AG10803 (cell line): ENCODE results near the gene TMED5.
A peak's percentile ranks its signal among the peaks of the same experiment; 100 is the strongest.

Experiments
- DNase-seq: peaks from one replicate; pipeline ENCODE4 v3.0.0; 2010; ENCODE audit warnings: low read depth
- H3K4me3 ChIP-seq: 2 replicates; pipeline ENCODE4 v1.5.1; 2011; ENCODE audit warnings: mild to moderate bottlenecking, low read length, control low read depth
- TF ChIP-seq, protein P1 (sequence below): conservative IDR thresholded peaks from 2 replicates; pipeline ENCODE4 v1.5.1; 2011; ENCODE audit warnings: mild to moderate bottlenecking, low read length, control low read depth, inconsistent platforms

TMED5 gene

DNA sequence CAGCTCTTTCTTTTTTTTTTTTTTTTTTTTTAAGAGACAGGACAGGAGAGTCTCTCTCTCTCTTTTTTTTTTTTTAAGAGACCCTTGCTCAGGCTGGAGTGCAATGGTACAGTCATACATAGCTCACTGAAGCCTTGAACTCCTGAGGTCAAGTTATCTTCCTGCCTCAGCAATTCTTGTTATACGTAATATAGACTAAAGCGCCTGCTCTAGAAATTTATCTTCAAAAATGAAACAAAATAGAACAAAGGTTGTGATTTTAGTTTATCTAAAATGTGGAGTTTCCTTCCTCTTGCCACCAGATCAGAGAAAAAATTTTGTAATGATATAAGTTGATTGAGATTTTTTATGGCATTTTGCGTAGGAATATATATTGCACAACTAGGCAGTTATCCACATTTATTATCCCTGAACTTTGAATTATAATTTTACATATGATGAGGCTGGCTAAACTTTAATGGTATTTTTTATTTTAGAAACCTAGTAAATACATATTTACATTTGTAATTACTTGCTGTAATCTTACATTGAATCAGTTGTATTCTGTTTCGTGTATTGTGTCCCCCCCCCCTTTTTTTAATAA lies 56.9 kb downstream of the TMED5 start:
- DNase-seq: no peak
- TF ChIP-seq, protein P1, sequence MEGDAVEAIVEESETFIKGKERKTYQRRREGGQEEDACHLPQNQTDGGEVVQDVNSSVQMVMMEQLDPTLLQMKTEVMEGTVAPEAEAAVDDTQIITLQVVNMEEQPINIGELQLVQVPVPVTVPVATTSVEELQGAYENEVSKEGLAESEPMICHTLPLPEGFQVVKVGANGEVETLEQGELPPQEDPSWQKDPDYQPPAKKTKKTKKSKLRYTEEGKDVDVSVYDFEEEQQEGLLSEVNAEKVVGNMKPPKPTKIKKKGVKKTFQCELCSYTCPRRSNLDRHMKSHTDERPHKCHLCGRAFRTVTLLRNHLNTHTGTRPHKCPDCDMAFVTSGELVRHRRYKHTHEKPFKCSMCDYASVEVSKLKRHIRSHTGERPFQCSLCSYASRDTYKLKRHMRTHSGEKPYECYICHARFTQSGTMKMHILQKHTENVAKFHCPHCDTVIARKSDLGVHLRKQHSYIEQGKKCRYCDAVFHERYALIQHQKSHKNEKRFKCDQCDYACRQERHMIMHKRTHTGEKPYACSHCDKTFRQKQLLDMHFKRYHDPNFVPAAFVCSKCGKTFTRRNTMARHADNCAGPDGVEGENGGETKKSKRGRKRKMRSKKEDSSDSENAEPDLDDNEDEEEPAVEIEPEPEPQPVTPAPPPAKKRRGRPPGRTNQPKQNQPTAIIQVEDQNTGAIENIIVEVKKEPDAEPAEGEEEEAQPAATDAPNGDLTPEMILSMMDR: no peak
- H3K4me3 ChIP-seq: no peak overlapping the region

DNA sequence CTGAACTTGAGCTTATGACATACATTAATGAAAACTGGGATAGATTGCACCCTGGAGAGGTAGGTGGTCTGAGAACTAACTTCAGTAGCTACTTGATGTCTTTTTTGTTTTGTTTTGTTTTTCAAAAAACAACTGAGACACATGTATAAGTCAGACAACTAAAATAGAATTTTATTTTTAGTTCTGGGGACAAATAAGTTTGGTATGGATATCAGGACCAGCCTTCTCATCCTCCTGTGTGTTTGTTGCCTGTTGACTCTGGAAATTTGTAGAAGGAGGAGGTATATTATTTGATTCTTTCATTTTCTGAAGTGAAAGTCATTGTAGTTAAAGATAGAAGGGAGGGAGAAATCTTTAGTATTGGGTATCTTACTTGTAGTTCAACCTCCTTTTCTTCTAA lies 59.6 kb downstream of the TMED5 start:
- H3K4me3 ChIP-seq: no peak overlapping the region
- TF ChIP-seq, protein P1: no peak
- no peak for DNase-seq

DNA sequence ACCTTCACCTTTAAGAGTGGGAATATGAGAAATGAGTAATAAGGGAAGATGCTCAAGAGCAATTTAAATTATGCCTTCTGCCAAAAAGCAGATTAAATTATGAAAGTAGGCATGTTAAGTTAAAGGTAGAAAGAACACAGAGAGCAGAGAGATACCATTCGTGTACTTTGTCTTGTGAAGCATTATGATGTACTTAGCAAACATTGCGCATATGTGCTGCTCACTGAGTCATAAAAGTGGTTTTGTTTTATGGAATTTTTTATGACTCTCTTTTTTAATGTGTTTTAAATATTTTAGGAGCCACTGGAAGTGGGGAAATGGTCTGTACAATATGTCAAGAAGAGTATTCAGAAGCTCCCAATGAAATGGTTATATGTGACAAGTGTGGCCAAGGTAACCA lies 65.8 kb downstream of the TMED5 start:
- peak; percentile 31 for DNase-seq
- TF ChIP-seq, protein P1: no peak
- no peak overlapping the region for H3K4me3 ChIP-seq

DNA sequence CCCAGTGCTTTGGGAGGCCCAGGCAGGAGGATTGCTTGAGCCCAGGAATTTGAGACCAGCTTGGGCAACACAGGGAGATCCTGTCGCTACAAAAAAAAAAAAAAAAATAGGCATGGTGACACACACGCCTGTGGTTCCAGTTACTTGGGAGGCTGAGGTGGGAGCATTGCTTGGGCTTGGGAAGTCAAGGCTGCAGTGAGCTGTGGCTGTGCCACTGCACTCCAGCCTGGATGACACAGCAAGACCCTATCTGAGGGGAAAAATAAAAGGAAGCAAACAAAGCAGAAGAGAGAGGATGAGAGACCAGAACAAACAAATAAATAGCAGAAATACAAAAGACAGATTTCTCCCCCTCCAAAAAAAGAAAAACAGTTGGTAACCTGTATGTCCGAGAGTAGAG lies 67.1 kb downstream of the TMED5 start:
- TF ChIP-seq, protein P1: no peak
- DNase-seq: no peak
- no peak overlapping the region for H3K4me3 ChIP-seq

DNA sequence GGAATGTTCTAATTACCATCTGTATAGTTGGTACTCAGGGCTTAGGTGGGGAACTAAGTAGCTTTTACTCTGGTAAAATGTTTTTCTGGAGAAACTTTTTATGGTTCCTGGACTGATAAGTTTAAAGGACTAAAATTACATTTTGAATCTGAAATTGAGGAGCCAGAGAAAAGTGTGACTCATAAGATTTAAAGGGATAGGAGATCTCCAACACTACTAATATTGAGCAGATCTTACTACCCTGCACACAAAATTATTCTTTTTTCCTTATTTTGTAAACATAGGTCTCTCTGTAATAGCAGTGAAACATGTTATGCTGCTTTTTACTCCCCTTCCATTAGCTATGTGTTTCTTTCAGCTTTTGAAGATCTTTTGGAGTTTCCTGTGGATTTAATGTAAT lies 68.7 kb downstream of the TMED5 start:
- no peak overlapping the region for H3K4me3 ChIP-seq
- TF ChIP-seq, protein P1: no peak
- no peak for DNase-seq

DNA sequence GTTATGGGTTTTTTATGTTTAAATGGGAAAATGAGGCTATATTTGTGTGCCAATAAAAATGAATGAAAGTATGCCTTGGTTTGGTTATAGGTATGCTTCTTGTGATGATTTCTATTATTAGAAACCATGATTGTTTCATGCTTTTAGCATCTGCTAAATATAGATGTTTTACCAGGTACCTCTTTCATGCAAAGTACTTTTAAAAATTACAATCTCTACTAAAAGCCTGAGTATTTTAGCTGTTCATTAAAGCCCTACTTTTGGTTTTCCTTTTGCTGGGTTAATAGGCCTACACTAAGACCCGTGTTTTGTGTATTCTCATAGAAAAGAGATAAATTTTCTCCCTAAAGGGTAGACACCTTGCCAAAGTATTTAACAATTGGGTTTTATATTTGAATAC lies 69.1 kb downstream of the TMED5 start:
- H3K4me3 ChIP-seq: no peak overlapping the region
- TF ChIP-seq, protein P1: no peak
- no peak for DNase-seq

DNA sequence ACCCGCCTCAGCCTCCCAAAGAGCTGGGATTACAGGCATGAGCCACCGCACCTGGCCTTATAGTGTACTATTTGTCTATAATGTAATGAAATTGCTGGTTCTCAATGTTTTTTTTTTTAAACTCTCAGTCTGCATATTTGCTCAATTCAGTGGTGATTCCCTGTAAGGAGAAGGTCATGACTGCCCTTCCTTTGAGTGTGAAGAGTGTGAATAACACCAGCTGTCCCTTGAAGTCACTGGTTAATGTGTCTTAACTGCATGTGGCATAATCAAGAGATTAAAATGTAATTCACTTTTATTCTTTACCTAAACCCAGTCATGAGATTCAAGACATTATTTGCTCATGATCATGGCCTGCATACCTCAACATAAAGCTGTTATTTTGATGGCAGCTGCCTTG lies 70.6 kb downstream of the TMED5 start:
- H3K4me3 ChIP-seq: no peak overlapping the region
- TF ChIP-seq, protein P1: no peak
- no peak for DNase-seq
